HG03139 (cell line): ENCODE results near the gene PDZD2.

Experiments
- ATAC-seq: cut with Tn5 transposase; IDR thresholded peaks from one replicate; pipeline ENCODE4 v1.9.1; 2021; ENCODE audit not compliant: unreplicated experiment

PDZD2 gene

GRCh38 chr5:31637851-31638250 is 1.1 kb upstream of the PDZD2 start:
- no peak for ATAC-seq

DNA sequence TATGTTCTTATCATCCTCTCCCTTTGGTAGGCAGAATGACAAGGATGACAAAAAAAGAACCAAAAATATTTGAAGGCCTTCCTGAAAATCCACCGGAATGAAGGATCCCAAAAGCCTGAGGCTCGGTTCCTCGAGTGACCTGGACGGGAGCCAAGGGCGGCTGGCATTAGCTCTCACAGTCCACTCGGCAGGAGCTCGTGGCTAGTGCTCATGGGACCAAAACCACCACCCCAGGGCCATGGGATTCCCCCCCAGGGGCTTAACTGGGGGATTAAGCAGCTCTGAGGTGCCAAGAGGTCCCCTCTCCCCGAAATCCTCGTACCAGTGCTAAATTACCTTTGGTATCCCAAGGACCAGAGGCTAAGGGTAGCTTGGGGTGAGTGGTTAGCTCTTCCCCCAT is 586 bp upstream of the PDZD2 start:
- ATAC-seq, result no peak

DNA sequence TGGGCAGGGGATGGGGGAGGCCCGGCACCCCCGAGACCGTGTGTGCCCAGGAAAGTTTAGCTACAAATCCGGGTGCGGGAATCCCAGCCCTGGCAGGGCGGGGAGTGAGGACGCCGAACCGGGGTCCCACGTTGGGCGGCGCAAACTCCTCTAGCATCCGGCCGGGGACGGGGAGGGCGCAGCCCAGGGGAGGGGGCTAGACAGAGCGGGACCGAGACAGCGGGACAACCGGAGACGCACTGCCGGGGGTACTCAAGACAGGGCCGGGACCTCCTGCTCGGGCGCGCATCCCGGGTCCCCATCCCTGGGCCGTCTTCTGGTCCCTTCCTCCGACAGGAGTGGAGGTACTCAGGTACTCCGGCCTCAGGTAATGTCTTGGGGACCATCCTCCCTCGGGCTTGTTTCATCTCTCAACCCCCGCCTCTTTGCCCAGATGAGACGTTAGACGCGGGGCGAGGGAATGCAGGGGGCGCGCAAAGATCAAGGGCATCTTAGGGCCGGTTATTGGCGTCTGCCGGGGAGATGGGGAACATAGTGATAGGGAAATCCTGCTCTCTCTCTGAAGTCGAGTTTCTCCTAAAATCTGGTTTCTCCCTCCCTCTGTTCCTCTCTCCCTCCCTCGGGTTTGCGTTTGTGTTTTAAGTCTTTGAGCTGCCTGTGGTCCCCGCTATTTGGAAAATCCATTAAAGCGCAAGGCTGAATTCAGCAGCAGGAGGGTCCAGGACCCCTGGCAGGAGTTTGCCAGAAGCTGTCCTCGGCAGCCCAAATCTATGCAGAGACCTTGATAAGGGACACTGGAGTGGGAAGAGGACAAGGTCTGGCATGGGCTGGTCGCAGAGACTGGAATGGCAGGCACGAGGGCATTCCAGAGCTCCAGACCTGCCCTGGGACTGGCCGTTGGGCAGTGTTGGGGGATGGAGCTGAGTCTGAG is 815 bp downstream of the PDZD2 start:
- ATAC-seq, result peak; percentile 4

DNA sequence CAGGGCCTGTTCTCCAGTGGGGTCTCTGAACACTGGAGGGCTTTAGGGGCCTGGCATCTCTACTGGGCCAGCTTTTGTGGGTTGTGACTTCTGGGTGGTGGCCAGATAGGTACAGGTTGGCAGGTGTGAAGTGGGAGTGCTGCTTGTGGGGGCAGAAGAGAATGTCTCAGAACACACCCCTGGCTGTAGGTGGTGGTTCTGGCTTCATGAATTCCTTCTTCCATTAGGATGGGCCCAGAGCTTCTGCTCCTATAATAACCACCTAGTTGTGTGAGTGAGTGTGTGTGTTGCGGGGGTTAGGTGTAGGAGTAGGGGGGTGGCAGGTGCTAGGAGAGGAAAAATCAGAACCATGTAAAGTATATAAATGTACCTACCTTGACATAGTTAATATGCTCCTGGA is 1.6 kb downstream of the PDZD2 start:
- ATAC-seq, result no peak

- ATAC-seq, result no peak
Observed at GRCh38 chr5:31641059-31641458, 2.1 kb downstream of the PDZD2 start.

GRCh38 chr5:31641575-31641974 is 2.6 kb downstream of the PDZD2 start:
- no peak for ATAC-seq

DNA sequence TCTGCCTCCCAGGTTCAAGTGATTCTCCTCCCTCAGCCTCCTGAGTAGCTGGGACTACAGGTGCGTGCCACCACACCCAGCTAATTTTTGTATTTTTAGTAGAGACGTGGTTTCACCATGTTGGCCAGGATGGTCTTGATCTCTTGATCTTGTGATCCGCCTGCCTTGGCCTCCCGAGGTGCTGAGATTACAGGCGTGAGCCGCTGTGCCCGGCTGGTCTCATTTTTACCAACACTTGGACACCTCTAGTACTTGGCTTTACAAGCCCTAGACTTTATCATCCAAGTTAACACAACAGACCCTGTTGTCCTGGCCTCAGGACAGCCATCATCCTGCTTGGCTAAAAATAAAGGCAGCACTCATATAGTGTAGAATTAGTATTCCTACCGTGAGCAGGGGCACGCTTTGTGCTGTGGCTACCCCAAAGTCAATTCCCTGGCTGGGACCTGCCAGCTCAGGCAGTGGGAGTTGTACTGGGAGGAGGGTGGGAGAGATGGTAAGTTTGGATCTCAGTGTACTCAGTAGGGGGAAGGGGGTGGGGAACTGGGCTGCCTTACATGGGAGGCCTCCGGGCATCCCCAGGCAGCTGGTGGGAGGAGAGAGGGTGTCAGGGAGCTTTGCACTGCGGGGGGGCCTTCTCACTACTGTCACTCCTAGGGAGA is 6.6 kb downstream of the PDZD2 start:
- ATAC-seq, result no peak

- ATAC-seq, result no peak
Observed at GRCh38 chr5:31648326-31648725, 9.4 kb downstream of the PDZD2 start.

GRCh38 chr5:31651241-31651640 is 12.3 kb downstream of the PDZD2 start:
- ATAC-seq, result no peak

- ATAC-seq, result no peak
Observed at GRCh38 chr5:31655491-31655890, 16.6 kb downstream of the PDZD2 start.

DNA sequence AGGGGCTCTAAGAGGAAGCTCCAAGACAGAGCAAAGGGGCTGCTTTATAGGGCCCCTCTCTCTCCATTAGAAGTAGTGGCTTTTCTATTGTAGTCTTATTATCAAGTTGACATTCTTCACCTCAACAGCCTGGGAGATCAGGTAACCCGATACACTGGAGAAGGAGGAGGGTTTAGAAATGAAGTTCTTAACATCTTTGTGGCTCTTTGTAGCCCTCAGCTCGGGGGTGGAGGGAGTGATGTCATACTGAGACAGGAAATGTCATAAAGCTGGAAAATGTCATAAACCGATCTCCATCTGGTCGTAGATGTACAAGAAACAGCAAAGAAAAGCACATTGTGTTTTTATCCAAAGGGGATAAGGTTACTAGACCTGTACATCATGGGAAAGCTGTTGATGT is 17.9 kb downstream of the PDZD2 start:
- ATAC-seq, result no peak

GRCh38 chr5:31657315-31657979 is 18.5 kb downstream of the PDZD2 start:
- no peak for ATAC-seq

DNA sequence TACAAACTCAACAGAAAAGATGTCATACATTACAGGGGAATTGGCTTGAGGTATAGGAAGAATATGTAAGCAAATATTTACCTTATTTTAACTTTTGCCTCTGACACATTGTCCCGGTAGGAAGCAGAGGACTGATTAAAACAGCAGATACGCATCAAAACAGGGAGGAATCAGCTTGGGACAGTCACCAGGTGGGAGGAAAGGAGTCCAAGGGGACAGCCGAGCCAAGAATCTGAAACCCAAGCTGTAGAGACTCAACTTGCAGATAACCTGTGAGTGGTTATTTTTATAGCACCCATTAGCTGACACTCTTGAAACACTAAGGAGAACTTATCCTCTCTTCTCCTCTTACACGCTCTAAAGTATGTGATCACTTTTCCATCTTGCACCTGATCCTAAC is 22.3 kb downstream of the PDZD2 start:
- no peak for ATAC-seq

- ATAC-seq, result no peak
Observed at GRCh38 chr5:31663519-31663918, 24.6 kb downstream of the PDZD2 start.

GRCh38 chr5:31664566-31664965 is 25.6 kb downstream of the PDZD2 start:
- no peak for ATAC-seq

GRCh38 chr5:31671339-31671741 is 32.4 kb downstream of the PDZD2 start:
- ATAC-seq, result no peak

GRCh38 chr5:31674371-31674951 is 35.5 kb downstream of the PDZD2 start:
- ATAC-seq, result no peak

DNA sequence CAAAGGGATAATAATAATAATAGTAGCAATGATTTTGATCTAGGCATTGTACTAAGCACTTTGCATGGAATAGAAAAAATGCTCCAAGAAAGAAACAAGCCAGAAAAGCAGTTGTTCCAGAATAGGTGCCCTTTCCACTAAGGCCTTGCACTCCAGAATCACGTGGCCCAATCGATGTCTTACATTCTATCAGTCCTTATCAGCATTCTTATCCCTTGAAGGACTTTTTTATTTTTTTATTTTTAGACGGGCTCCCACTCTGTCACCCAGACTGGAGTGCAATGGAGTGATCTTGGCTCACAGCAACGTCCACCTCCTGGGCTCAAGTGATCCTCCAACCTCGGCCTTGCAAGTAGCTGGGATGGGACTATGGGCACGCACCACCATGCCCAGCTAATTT is 36.5 kb downstream of the PDZD2 start:
- no peak for ATAC-seq

DNA sequence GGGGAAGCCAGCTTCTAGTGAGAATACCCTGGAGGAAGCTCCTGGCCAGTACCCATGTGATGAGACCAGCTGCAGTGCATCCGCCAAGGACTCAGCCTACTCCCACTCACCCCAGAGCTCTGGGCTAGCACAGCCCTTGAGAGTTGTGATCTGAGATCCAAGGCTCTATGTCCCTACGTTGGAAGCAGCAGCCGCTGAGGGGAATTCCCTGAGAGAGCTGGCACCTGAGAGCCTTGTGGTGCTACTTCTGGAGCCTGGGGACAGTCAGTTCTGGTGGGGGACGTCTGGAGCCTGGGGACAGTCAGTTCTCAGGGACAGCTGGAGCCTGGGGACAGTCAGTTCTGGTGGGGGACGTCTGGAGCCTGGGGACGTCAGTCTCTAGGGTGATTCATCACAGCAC is 39.2 kb downstream of the PDZD2 start:
- ATAC-seq, result no peak

DNA sequence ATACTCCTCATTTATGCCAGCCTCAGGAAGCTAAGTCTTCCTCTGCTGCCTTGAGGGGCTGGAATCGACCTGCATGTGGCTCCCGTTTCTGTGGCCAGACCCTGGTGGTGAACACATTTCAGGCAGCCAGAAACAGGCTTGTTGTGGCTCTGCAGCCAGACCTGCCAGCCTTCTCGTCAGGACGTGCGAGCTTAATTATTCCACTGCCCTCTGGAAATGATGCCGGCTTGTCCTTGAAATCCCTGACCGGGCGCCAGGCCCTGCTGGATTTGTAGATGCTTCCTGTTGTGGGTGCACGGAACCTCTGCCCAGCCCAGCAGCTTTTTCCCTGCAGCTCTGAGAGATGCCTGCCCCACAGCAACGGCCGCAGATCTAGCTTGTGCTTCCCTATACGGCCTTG is 41.6 kb downstream of the PDZD2 start:
- ATAC-seq, result no peak

DNA sequence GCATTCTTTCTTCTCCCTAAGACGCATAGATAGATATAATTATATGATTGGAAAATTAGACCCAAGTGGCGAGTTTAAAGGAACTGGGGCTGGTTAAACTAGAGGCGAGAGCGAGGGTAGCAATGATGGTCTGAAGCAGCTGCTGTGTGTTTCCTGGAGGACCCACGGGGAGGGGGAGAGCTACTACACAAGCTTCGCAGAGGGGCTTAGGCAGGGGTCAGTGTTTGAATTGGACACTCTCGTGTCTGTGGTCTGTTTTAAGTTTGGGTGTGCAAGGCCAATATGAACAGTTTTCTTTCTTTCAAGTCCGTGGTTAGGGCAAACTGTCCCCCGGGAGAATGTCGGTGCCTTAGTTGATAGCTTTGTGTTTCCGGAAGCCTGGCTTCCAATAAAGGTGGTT is 43.1 kb downstream of the PDZD2 start:
- no peak for ATAC-seq

GRCh38 chr5:31682851-31683250 is 43.9 kb downstream of the PDZD2 start:
- ATAC-seq, result no peak
